Endothelial cell of umbilical vein (primary cell): ENCODE results near the gene NFE2L1. TPM values are rescaled to one million over a fixed set of nuclear protein-coding genes. Genes with fewer than 3 reads are reported as not detected.

Source experiments
- BruUV-seq: library from RNA; stranded (reverse); fragments of 400-500 nt; replicated peaks from 2 replicates; lab custom pipeline; 2021; lab: Mats Ljungman, UMichigan
- CTCF ChIA-PET: fragments of 300-600, 350-600 bp; sonication (Branson Sonifier 250); formaldehyde crosslinking; loops from one replicate; lab custom pipeline; 2021; ENCODE audit warnings: antibody characterized with exemption, inconsistent platforms; lab: Charles Lee
- POLR2A ChIA-PET: fragments of 300-600, 350-600 bp; sonication (Branson Sonifier 250); formaldehyde crosslinking; loops from one replicate; lab custom pipeline; 2021; ENCODE audit warnings: antibody characterized with exemption, inconsistent platforms; lab: Charles Lee
- DNase-seq: peaks from one replicate; pipeline ENCODE4 v3.0.0-alpha.2; 2011; ENCODE audit warnings: low read depth, low spot score
- FAIRE-seq: peaks from 2 replicates; lab custom pipeline; 2011; peaks lifted over from hg19 to GRCh38; lab: Jason Lieb, UNC
- H2AFZ ChIP-seq: 2 replicates; pipeline ENCODE4 v1.6.0; 2012; ENCODE audit warnings: low read depth, low read length, control low read depth, inconsistent platforms
- H3K27ac ChIP-seq: 2 replicates; pipeline ENCODE4 v1.5.1; 2011; ENCODE audit warnings: low read depth, mild to moderate bottlenecking, control low read depth, low read length, moderate library complexity; ENCODE audit not compliant: insufficient read depth
- H3K27me3 ChIP-seq, 2 experiments: 2 replicates each; pipeline versions ENCODE4 v1.6.0 to v1.6.1; 2011; ENCODE audit warnings: low read length in 2 of 2, mixed read lengths in 1 of 2; ENCODE audit not compliant: control insufficient read depth in 2 of 2, insufficient read depth in 2 of 2
- H3K36me3 ChIP-seq, 2 experiments: 2 replicates in 1 of 2; 3 replicates in 1 of 2; pipeline ENCODE4 v1.5.1; 2011; ENCODE audit warnings: low read length in 2 of 2, mild to moderate bottlenecking in 1 of 2, moderate library complexity in 1 of 2; ENCODE audit not compliant: control insufficient read depth in 2 of 2, insufficient read depth in 2 of 2; ENCODE audit errors: extremely low read depth in 1 of 2
- H3K4me1 ChIP-seq: 3 replicates; pipeline ENCODE4 v1.5.1; 2011; ENCODE audit warnings: mild to moderate bottlenecking, low read length; ENCODE audit not compliant: control insufficient read depth, insufficient read depth; ENCODE audit errors: extremely low read depth
- H3K4me2 ChIP-seq: 2 replicates; pipeline ENCODE4 v1.6.1; 2011; ENCODE audit warnings: low read length, control low read depth, mixed read lengths; ENCODE audit not compliant: insufficient read depth
- H3K4me3 ChIP-seq, 3 experiments: fragments of 200-600 bp in 1 of 3; sonication (generic), shearing (Covaris generic) in 1 of 3; replicated peaks in 1 of 3; 2 replicates each; pipeline ENCODE4 v1.5.1; 2011 to 2016; ENCODE audit warnings: control low read depth in 3 of 3, low read length in 3 of 3, mild to moderate bottlenecking in 2 of 3, inconsistent platforms in 1 of 3, low read depth in 1 of 3, moderate library complexity in 1 of 3; ENCODE audit not compliant: insufficient read depth in 1 of 3
- H3K79me2 ChIP-seq: 2 replicates; pipeline ENCODE4 v1.6.0; 2012; ENCODE audit warnings: low read length, inconsistent platforms; ENCODE audit not compliant: control insufficient read depth, insufficient read depth
- H3K9ac ChIP-seq: replicated peaks from 2 replicates; pipeline ENCODE3; 2011; ENCODE audit warnings: low read length, control low read depth; ENCODE audit not compliant: insufficient read depth; ENCODE audit errors: extremely low read depth
- H3K9me1 ChIP-seq: replicated peaks from 3 replicates; pipeline ENCODE4 v1.6.0; 2011; ENCODE audit warnings: mild to moderate bottlenecking, low read length; ENCODE audit not compliant: control insufficient read depth, insufficient read depth; ENCODE audit errors: extremely low read depth
- H3K9me3 ChIP-seq: replicated peaks from 2 replicates; pipeline ENCODE4 v1.5.1; 2012; ENCODE audit warnings: low read length, inconsistent platforms; ENCODE audit not compliant: control insufficient read depth, insufficient read depth
- H4K20me1 ChIP-seq: replicated peaks from 2 replicates; pipeline ENCODE3; 2011; ENCODE audit warnings: mild to moderate bottlenecking, low read length; ENCODE audit not compliant: control insufficient read depth, insufficient read depth; ENCODE audit errors: extremely low read depth
- EZH2 ChIP-seq: IDR thresholded peaks from 2 replicates; pipeline ENCODE4 v1.6.1; 2012; ENCODE audit warnings: borderline replicate concordance, low read depth, mild to moderate bottlenecking, moderate library complexity, low read length, inconsistent platforms; ENCODE audit not compliant: severe bottlenecking
- FOS ChIP-seq: IDR thresholded peaks from 2 replicates; pipeline ENCODE4 v1.6.1; 2011; ENCODE audit warnings: mild to moderate bottlenecking, low read length, moderate library complexity, borderline replicate concordance; ENCODE audit not compliant: insufficient read depth
- GATA2 ChIP-seq: IDR thresholded peaks from 2 replicates; pipeline ENCODE4 v1.7.0; 2011; ENCODE audit warnings: low read depth, mild to moderate bottlenecking, moderate library complexity, mixed read lengths, low read length; ENCODE audit not compliant: insufficient read length, insufficient read depth
- JUN ChIP-seq: IDR thresholded peaks from 2 replicates; pipeline ENCODE4 v1.6.1; 2011; ENCODE audit warnings: borderline replicate concordance, low read depth; ENCODE audit not compliant: insufficient read length, insufficient read depth
- MAX ChIP-seq: IDR thresholded peaks from 2 replicates; pipeline ENCODE4 v1.6.1; 2011; ENCODE audit not compliant: insufficient read depth, insufficient read length
- MYC ChIP-seq: IDR thresholded peaks from one replicate; pipeline ENCODE4 v1.6.1; 2011; ENCODE audit warnings: mild to moderate bottlenecking, low read depth, low read length
- POLR2A ChIP-seq: IDR thresholded peaks from 2 replicates; pipeline ENCODE4 v1.6.1; 2012; ENCODE audit warnings: low read depth, mild to moderate bottlenecking, control low read depth, low read length
- POLR2AphosphoS5 ChIP-seq: IDR thresholded peaks from 2 replicates; pipeline ENCODE4 v1.6.1; 2012; ENCODE audit warnings: low read depth, mild to moderate bottlenecking, control low read depth, low read length, moderate library complexity; ENCODE audit not compliant: insufficient read depth
- dilution Hi-C: fragments of 300-500 bp; cut with MboI; formaldehyde crosslinking; loops from one replicate; pipeline ENCODE4 v1.15.0; 2019; ENCODE audit warnings: low sequenced_read_pairs; ENCODE audit not compliant: extremely low pct_ligation_motif_present
- intact Hi-C: fragments of 100-400 bp; cut with micrococcal nuclease; formaldehyde crosslinking; loops from one replicate; pipeline ENCODE4 v1.10.0; 2022
- microRNA counts: library from miRNA; unstranded; fragments of <30 nt; microRNA quantifications from one replicate; lab custom pipeline; 2016
- microRNA-seq: library from miRNA; unstranded; fragments of <30 nt; microRNA quantifications from one replicate; pipeline ENCODE4 v1.2.0, GENCODE V29; 2021; ENCODE audit warnings: borderline number of aligned reads, borderline replicate concordance
- polyA plus RNA-seq, 4 experiments: library from polyadenylated mRNA; depleted of rRNA in 3 of 4; stranded (reverse) in 3 of 4; unstranded in 1 of 4; fragments of >200 nt; gene quantifications; 2 replicates each; pipeline versions ENCODE4 v1.2.1 to v1.2.3, GENCODE V29; 2011 to 2012; ENCODE audit warnings: missing spikeins in 1 of 4
- small RNA-seq: library from RNA; depleted of rRNA; stranded (forward); fragments of <200 nt; gene quantifications from one replicate; pipeline ENCODE3, GENCODE V24; 2012; ENCODE audit warnings: low replicate concordance, low read depth; ENCODE audit not compliant: insufficient read depth, insufficient read length
- total RNA-seq: library from RNA; stranded (reverse); gene quantifications from 2 replicates; pipeline ENCODE4 v1.2.3, GENCODE V29; 2021
- TF ChIP-seq, protein P1 (sequence below), 2 donors: IDR thresholded peaks; 1 replicate in 1 of 2; 2 replicates in 1 of 2; pipeline ENCODE4 v1.5.1; 2011; ENCODE audit warnings: low read length in 2 of 2, mild to moderate bottlenecking in 2 of 2, moderate library complexity in 2 of 2, control low read depth in 1 of 2, inconsistent platforms in 1 of 2, low read depth in 1 of 2; ENCODE audit not compliant: insufficient read depth in 1 of 2; ENCODE audit errors: extremely low read depth in 1 of 2

Gene NFE2L1
- total and polyA plus RNA-seq, 2 donors (not counting 3 experiments of a cell fraction or from before 2014, with no cell fraction given), result 187 to 236 TPM

- dilution Hi-C loops (no loop called here), intact Hi-C loops (no loop called here)
- FAIRE-seq, result no peak
These were observed 62.6 kb downstream of the NFE2L1 start for GRCh38 chr17:48110761-48111160.

More at GRCh38 chr17:48110761-48111160, 62.6 kb downstream of the NFE2L1 start:
- Histone ChIP-seq H3K9ac (no peak overlapping the region), H3K4me2 (no peak overlapping the region), H3K79me2 (peaks cover 40% of the 10 kb centered on the region), H3K4me1 (peaks cover 10% of the 10 kb centered on the region), H4K20me1 (no peaks in the 10 kb centered on the region), H3K9me3 (no peaks in the 10 kb centered on the region), H3K36me3 (peaks cover 0 to 7% of the 10 kb centered on the region in 2 experiments), H3K4me3 (no peak overlapping the region), H3K9me1 (no peaks in the 10 kb centered on the region), H2AFZ (no peak overlapping the region), H3K27ac (no peak overlapping the region), H3K27me3 (no peaks in the 10 kb centered on the region)
- TF ChIP-seq JUN (no peak), POLR2A (no peak), EZH2 (no peak), FOS (no peak), MYC (no peak), MAX (no peak), POLR2AphosphoS5 (no peak), GATA2 (no peak)
- TF ChIP-seq, protein P1, sequence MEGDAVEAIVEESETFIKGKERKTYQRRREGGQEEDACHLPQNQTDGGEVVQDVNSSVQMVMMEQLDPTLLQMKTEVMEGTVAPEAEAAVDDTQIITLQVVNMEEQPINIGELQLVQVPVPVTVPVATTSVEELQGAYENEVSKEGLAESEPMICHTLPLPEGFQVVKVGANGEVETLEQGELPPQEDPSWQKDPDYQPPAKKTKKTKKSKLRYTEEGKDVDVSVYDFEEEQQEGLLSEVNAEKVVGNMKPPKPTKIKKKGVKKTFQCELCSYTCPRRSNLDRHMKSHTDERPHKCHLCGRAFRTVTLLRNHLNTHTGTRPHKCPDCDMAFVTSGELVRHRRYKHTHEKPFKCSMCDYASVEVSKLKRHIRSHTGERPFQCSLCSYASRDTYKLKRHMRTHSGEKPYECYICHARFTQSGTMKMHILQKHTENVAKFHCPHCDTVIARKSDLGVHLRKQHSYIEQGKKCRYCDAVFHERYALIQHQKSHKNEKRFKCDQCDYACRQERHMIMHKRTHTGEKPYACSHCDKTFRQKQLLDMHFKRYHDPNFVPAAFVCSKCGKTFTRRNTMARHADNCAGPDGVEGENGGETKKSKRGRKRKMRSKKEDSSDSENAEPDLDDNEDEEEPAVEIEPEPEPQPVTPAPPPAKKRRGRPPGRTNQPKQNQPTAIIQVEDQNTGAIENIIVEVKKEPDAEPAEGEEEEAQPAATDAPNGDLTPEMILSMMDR (IDR thresholded peaks at IDR 0.05; ENCODE audit: extremely low read depth in 1 of 2, insufficient read depth in 1 of 2, low read depth in 1 of 2, low read length in 2 of 2), result no peak
- BruUV-seq, result no TSS peak
- DNase-seq, result no peak
- CTCF ChIA-PET, result interaction anchor here (1.4 kb wide), 1 partner anchor 10 kb away, joined by 3 read pairs; no protein-coding TSS in a partner anchor
- POLR2A ChIA-PET, result no interaction called here

MicroRNA genes within 50 kb of the gene (microRNA counts, 767-probe panel; counts per million panel counts)
- 723 counts per million, percentile 96 among the panel's probes with 10 or more counts for microRNA hsa-miR-152 (lab: Ali Mortazavi, UCI)

Small RNAs within 50 kb of the gene (microRNA-seq; reads per million reads assigned to microRNA genes)
- 95.2 reads per million, percentile 56 among the genes with 10 or more reads in this experiment for gene MIR152

Small RNAs within 50 kb of the gene (small RNA-seq; reads per million reads assigned to genes)
- not detected for gene AC004477.2
- 65.5 reads per million, percentile 95 among the genes with 10 or more reads in this experiment for gene MIR152
- 0.66 reads per million for gene RNU6-1201P

Other genes starting within 250 kb of the NFE2L1 start
- 26.7 and 29.1 TPM in 2 replicates for gene OSBPL7, start 226.6 kb upstream of the NFE2L1 start, total RNA-seq
- gene OSBPL7, start 226.6 kb upstream of the NFE2L1 start, polyA plus RNA-seq, result 16.2 and 19.2 TPM in 2 replicates
- 38.5 and 43.4 TPM in 2 replicates for gene MRPL10, start 216.8 kb upstream of the NFE2L1 start, total RNA-seq
- 84.0 and 88.1 TPM in 2 replicates for gene MRPL10, start 216.8 kb upstream of the NFE2L1 start, polyA plus RNA-seq
- 0.42 TPM in 1 of 2 replicates, not detected in the other for gene LRRC46, start 216.7 kb upstream of the NFE2L1 start, total RNA-seq
- 0.13 and 0.36 TPM in 2 replicates for gene LRRC46, start 216.7 kb upstream of the NFE2L1 start, polyA plus RNA-seq
- 31.1 and 31.7 TPM in 2 replicates for gene SCRN2, start 207.1 kb upstream of the NFE2L1 start, total RNA-seq
- gene SCRN2, start 207.1 kb upstream of the NFE2L1 start, polyA plus RNA-seq, result 47.6 and 48.9 TPM in 2 replicates
- 0.90 and 1.3 TPM in 2 replicates for gene SP6, start 197.2 kb upstream of the NFE2L1 start, total RNA-seq
- 0.11 and 0.13 TPM in 2 replicates for gene SP6, start 197.2 kb upstream of the NFE2L1 start, polyA plus RNA-seq
- 18.5 and 18.6 TPM in 2 replicates for gene SP2, start 152.1 kb upstream of the NFE2L1 start, total RNA-seq
- 10.4 and 11.2 TPM in 2 replicates for gene SP2, start 152.1 kb upstream of the NFE2L1 start, polyA plus RNA-seq
- 20.6 and 22.0 TPM in 2 replicates for gene PNPO, start 106.8 kb upstream of the NFE2L1 start, total RNA-seq
- gene PNPO, start 106.8 kb upstream of the NFE2L1 start, polyA plus RNA-seq, result 19.7 and 22.1 TPM in 2 replicates
- gene PRR15L, start 90.5 kb upstream of the NFE2L1 start, total RNA-seq, result not detected in 2 replicates
- not detected in 2 replicates for gene PRR15L, start 90.5 kb upstream of the NFE2L1 start, polyA plus RNA-seq
- gene CDK5RAP3, start 77.2 kb upstream of the NFE2L1 start, total RNA-seq, result 109 and 122 TPM in 2 replicates
- gene CDK5RAP3, start 77.2 kb upstream of the NFE2L1 start, polyA plus RNA-seq, result 128 and 139 TPM in 2 replicates
- gene COPZ2, start 10.6 kb upstream of the NFE2L1 start, total RNA-seq, result 12.5 and 16.3 TPM in 2 replicates
- gene COPZ2, start 10.6 kb upstream of the NFE2L1 start, polyA plus RNA-seq, result 13.4 and 28.1 TPM in 2 replicates
- 95.2 and 102 TPM in 2 replicates for gene CBX1, start 53.1 kb downstream of the NFE2L1 start, total RNA-seq
- gene CBX1, start 53.1 kb downstream of the NFE2L1 start, polyA plus RNA-seq, result 15.0 and 20.4 TPM in 2 replicates
- gene SNX11, start 59.4 kb downstream of the NFE2L1 start, total RNA-seq, result 23.4 and 26.4 TPM in 2 replicates
- 22.0 and 26.2 TPM in 2 replicates for gene SNX11, start 59.4 kb downstream of the NFE2L1 start, polyA plus RNA-seq